Erythroblast (primary cell): ENCODE measurements around the gene MYCBPAP.

Experiments
- DNase-seq, 2 experiments: peaks; one replicate each; lab custom pipeline; 2025; lab: John Stamatoyannopoulos, UW
- GATA1 ChIP-seq: IDR thresholded peaks from 2 replicates; pipeline ENCODE4 v1.6.1; 2011; ENCODE audit warnings: low read depth, mild to moderate bottlenecking, control low read depth, low read length, moderate library complexity
- POLR2A ChIP-seq: IDR thresholded peaks from 2 replicates; pipeline ENCODE4 v1.6.1; 2011; ENCODE audit warnings: mild to moderate bottlenecking, low read length

The MYCBPAP gene

GRCh38 chr17:50476545-50477315 lies 31.5 kb upstream of the MYCBPAP start:
- DNase-seq: no peak
- no peak for TF ChIP-seq GATA1
- TF ChIP-seq POLR2A: no peak

- no peak for TF ChIP-seq POLR2A
- no peak for DNase-seq
Measured at GRCh38 chr17:50477976-50478375, 30.3 kb upstream of the MYCBPAP start.

- peak; percentile 95 for DNase-seq
- TF ChIP-seq GATA1 (no peak), POLR2A (peak; percentile 70)
Measured at GRCh38 chr17:50478391-50479381, 29.6 kb upstream of the MYCBPAP start, which contains the start of gene RSAD1. TSS of gene RSAD1 (plus strand) at chr17:50478860. CDS start at chr17:50478885, 25 bp downstream.

GRCh38 chr17:50479522-50480141 lies 28.6 kb upstream of the MYCBPAP start:
- DNase-seq: peak; percentile 83 to 87
- TF ChIP-seq POLR2A (no peak), GATA1 (no peak)

GRCh38 chr17:50480142-50480764 lies 28.0 kb upstream of the MYCBPAP start:
- DNase-seq: no peak
- no peak for TF ChIP-seq POLR2A
- no peak for TF ChIP-seq GATA1

GRCh38 chr17:50480854-50481490 lies 27.3 kb upstream of the MYCBPAP start:
- DNase-seq: no peak
- TF ChIP-seq GATA1: no peak
- TF ChIP-seq POLR2A: no peak

- DNase-seq: no peak
- TF ChIP-seq POLR2A (no peak), GATA1 (no peak)
Measured at GRCh38 chr17:50481648-50482047, 26.6 kb upstream of the MYCBPAP start.

- DNase-seq: no peak
- TF ChIP-seq POLR2A: no peak
Measured at GRCh38 chr17:50482110-50482509, 26.1 kb upstream of the MYCBPAP start.

- DNase-seq: peak; percentile 86 to 92
- no peak for TF ChIP-seq GATA1
- TF ChIP-seq POLR2A: no peak
Measured at GRCh38 chr17:50482516-50482915, 25.7 kb upstream of the MYCBPAP start.

GRCh38 chr17:50483266-50483665 lies 25.0 kb upstream of the MYCBPAP start:
- TF ChIP-seq GATA1: no peak
- TF ChIP-seq POLR2A: no peak
- DNase-seq: no peak

GRCh38 chr17:50484386-50485155 lies 23.7 kb upstream of the MYCBPAP start:
- no peak for DNase-seq
- TF ChIP-seq POLR2A (no peak), GATA1 (no peak)
